IgD-negative memory B cell (primary cell): ENCODE measurements around the gene CSTF3. TPM values are rescaled to one million over a fixed set of nuclear protein-coding genes. Genes with fewer than 3 reads are reported as not detected.
A peak's percentile ranks its signal among the peaks of the same experiment; 100 is the strongest.
"Not testable (repeated sequence)": the region's sequence is repeated elsewhere in the genome, so short reads cannot be mapped to it uniquely, and the experiment has no call there.

ENCODE experiments used
- H3K27ac Mint-ChIP-seq, 3 donors: one replicate each; pipeline ENCODE4 v1.8.0; 2020 to 2022; ENCODE audit warnings: mild to moderate bottlenecking in 3 of 3, mixed read lengths in 3 of 3, moderate library complexity in 1 of 3
- H3K27me3 Mint-ChIP-seq: one replicate; pipeline ENCODE4 v1.8.0; 2021; ENCODE audit warnings: mixed read lengths
- H3K36me3 Mint-ChIP-seq: one replicate; pipeline ENCODE4 v1.8.0; 2020; ENCODE audit warnings: mild to moderate bottlenecking, mixed read lengths
- H3K4me1 Mint-ChIP-seq, 3 donors: one replicate each; pipeline ENCODE4 v1.8.0; 2020 to 2022; ENCODE audit warnings: mixed read lengths in 3 of 3, mild to moderate bottlenecking in 1 of 3
- H3K4me3 Mint-ChIP-seq, 4 donors: one replicate each; pipeline ENCODE4 v1.8.0; 2020 to 2022; ENCODE audit warnings: mild to moderate bottlenecking in 4 of 4, mixed read lengths in 4 of 4, moderate library complexity in 3 of 4
- H3K9me3 Mint-ChIP-seq, 3 donors: one replicate each; pipeline ENCODE4 v1.8.0; 2020 to 2021; ENCODE audit warnings: mixed read lengths in 3 of 3, mild to moderate bottlenecking in 1 of 3
- polyA plus RNA-seq: library from polyadenylated mRNA; unstranded; fragments of 300-500 nt; fragmentation: Illumina TruSeq; gene quantifications from one replicate; pipeline ENCODE4 v1.2.3, GENCODE V29; 2021

The CSTF3 gene
- polyA plus RNA-seq, 1 donor from 2014 or later = 10.9 TPM

DNA sequence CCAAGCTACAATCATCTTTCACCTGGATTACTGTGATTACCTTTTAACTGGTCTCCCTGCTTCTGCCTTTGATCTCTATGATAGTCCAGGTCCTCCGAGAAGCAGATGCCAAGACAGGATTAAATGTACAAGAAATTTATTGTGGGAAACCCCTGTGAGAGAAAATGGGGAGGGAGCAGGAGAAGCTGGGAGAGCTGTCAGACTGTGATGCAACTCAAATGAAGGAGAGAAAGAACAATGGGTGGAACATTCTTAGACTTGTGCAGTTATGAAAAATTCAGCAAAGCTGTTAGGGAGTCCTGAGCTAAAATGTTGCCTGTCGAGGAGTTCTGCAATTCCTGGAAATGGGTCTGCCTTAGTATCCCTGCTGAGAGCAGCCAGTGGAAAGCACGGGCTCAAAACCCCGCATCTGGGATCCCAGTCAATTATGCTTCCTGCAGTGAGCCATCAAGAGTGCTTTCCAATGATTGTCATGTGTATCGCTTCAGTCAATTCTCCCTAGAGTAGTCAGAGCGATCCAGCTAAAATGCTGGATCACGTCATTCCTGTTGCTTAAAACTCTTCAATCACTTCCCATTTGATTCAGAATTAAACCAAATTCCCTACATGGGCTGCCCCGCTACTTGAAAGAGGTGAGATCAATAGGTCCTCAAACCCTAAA, 16.5 kb upstream of the CSTF3 start:
- Mint-ChIP-seq H3K36me3 (peaks cover 9% of the 10 kb centered on the region), H3K27me3 (no peaks in the 10 kb centered on the region), H3K27ac (no peak overlapping the region), H3K4me3 (no peak overlapping the region), H3K4me1 (peaks cover 0 to 2% (median 2%) of the 10 kb centered on the region in 3 donors), H3K9me3 (peaks cover 0 to 2% (median 0%) of the 10 kb centered on the region in 3 donors)

DNA sequence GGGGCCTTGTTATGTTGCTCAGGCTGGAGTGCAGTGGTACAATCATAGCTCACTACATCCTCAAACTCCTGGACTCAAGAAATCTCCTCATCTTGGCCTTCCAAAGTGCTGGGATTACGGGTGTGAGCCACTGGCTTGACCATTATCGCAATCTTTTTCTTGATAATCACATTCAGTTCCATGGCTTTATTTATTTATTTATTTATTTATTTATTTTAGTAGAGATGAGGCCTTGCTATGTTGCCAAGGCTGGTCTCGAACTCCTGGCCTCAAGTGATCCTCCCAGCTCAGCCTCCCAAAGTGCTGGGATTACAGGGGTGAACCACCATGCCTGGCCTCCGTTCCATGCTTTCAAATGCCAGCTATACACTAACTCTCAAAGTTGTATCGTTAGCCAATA, 15.5 kb upstream of the CSTF3 start:
- not testable (repeated sequence) for H3K4me3 Mint-ChIP-seq, H3K4me1 Mint-ChIP-seq, H3K27ac Mint-ChIP-seq, H3K36me3 Mint-ChIP-seq, H3K9me3 Mint-ChIP-seq, H3K27me3 Mint-ChIP-seq

DNA sequence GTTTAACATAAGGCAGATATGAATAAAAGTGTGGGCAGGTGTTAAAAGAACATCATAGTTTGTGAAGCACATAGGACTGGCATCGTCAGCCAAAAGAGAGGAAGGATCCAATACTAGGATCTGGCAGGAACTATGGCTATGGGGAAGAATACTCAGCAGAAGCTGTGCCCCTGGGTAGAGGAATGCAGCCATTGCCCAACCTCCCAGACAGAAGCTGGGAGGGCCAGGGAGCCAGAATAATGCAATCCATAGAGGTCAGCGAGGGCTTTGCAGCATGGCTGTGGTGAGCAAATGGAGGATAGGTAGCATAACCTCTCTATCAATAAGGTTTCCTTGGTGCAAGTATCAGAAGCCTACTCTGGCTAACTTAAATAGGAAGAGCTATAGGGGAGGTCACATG, 11.7 kb upstream of the CSTF3 start:
- no peak overlapping the region for H3K27ac Mint-ChIP-seq
- no peaks in the 10 kb centered on the region for H3K9me3 Mint-ChIP-seq
- H3K4me3 Mint-ChIP-seq = no peak overlapping the region
- peaks cover 5% of the 10 kb centered on the region for H3K36me3 Mint-ChIP-seq
- H3K4me1 Mint-ChIP-seq = peaks cover 0 to 2% (median 0%) of the 10 kb centered on the region in 3 donors
- H3K27me3 Mint-ChIP-seq = no peaks in the 10 kb centered on the region

DNA sequence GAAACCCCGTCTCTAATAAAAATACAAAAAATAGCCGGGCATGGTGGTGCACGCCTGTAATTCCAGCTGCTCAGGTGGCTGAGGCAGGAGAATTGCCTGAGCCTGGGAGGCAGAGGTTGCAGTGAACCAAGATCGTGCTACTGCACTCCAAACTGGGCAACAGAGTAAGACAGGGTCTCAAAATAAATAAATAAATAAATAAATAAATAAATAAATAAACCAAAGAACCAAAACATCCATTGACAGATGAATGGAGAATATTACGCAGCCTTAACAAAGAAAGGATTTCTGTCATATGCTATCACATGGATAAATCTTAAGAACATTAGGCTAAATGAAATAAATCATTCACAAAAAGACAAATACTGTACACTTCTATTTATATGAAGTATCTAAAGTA, 11.1 kb upstream of the CSTF3 start:
- Mint-ChIP-seq H3K4me3 (no peak overlapping the region), H3K9me3 (no peaks in the 10 kb centered on the region), H3K36me3 (peaks cover 5% of the 10 kb centered on the region), H3K27ac (no peak overlapping the region), H3K27me3 (no peaks in the 10 kb centered on the region), H3K4me1 (peaks cover 0 to 2% (median 0%) of the 10 kb centered on the region in 3 donors)

DNA sequence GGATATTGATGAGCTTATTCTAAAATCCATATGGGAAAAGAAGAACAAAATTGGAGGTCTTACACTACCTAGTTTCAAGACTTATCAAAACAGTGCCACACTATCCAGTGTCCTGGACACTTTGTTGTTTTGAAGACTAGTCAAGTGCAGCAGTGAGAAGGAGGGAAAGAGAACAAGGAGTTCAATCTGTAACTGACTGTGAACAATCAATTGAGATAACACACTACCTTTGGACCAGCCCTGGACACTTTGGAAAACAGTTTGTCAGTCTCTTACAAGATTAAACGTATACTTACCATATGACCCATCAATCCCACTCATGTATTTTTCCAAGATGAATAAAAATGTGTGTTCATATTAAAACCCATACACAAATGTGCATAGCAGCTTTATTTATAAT, 10.0 kb upstream of the CSTF3 start:
- no peaks in the 10 kb centered on the region for H3K9me3 Mint-ChIP-seq
- H3K4me3 Mint-ChIP-seq = no peak overlapping the region
- peaks cover 0 to 2% (median 0%) of the 10 kb centered on the region in 3 donors for H3K4me1 Mint-ChIP-seq
- no peak overlapping the region for H3K27ac Mint-ChIP-seq
- H3K27me3 Mint-ChIP-seq = no peaks in the 10 kb centered on the region
- peaks cover 5% of the 10 kb centered on the region for H3K36me3 Mint-ChIP-seq

DNA sequence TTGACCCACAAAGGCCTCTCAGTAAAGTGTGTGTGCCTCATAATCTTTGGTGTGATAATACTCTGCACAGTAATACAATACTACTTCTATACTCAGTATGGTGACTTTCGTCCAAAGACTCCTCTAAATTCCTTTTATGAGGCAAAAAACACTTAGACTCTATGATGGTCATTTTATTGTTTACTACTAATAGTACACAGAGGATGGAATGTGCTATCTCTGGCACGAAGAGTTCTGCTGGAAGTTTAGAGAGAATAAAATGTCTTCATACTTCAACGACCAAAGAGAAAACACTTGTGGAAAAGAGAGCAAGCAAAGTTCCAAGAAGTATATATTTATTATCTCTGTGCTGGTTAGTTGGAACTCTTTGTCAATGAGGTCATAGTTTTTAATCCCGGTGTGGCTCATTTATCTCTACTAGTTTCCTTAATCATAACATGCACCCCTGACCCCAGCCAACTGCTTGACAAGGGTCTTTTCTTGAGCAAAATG, 7.5 kb upstream of the CSTF3 start:
- Mint-ChIP-seq H3K4me3 (no peak overlapping the region), H3K27me3 (no peaks in the 10 kb centered on the region)

DNA sequence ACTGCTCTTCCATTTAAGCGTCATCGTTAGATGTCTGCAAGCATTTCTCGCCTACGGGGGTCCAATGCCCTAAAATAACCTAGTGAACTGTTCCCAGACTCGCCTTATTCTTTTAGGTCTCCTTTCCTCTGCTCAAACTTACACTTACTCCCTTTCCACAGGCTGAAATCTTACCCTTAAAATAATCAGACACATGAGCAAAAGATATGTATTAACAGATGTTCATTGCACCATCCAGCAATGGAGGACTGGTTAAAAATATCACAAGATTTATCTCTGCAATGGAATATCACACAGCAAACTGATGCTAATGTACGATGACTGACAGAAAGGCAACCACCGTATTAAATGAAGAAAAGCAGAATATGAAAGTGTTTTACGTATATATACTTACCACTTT, 1.6 kb upstream of the CSTF3 start:
- Mint-ChIP-seq H3K4me3 (peak overlapping the region in 3 of 4 donors; percentile 23 to 99 (median 76)), H3K27me3 (no peaks in the 10 kb centered on the region), H3K36me3 (peaks cover 6% of the 10 kb centered on the region), H3K9me3 (no peaks in the 10 kb centered on the region), H3K4me1 (peaks cover 23 to 34% (median 29%) of the 10 kb centered on the region in 3 donors), H3K27ac (peak overlapping the region in 1 of 3 donors; percentile 34)

More for the DNA sequence above, 7.5 kb upstream of the CSTF3 start:
- Mint-ChIP-seq H3K9me3 (no peaks in the 10 kb centered on the region), H3K27ac (no peak overlapping the region), H3K36me3 (no peaks in the 10 kb centered on the region), H3K4me1 (no peaks in the 10 kb centered on the region)

DNA sequence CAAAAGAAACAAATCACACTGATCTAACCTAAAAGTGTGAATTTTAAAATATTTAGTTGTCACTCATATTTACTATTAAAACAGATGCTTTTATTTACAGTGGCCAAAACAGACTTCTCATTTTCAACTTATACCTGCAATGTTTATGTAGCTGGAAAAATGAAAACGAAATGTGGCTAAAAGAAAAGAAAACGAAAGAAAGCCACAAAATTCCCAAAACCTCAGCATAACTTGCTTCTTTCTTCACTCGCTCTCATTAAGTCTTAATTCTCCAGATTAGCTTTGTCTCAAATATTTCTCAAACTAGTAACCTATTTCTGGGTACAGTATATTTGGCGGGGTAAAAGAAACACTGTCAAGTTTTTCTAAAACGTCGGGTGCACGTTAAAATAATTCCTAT, 693 bp downstream of the CSTF3 start:
- H3K27me3 Mint-ChIP-seq = no peaks in the 10 kb centered on the region
- H3K9me3 Mint-ChIP-seq = no peaks in the 10 kb centered on the region
- H3K36me3 Mint-ChIP-seq = peaks cover 9% of the 10 kb centered on the region
- H3K4me1 Mint-ChIP-seq = peaks cover 31 to 56% (median 46%) of the 10 kb centered on the region in 3 donors
- peak overlapping the region; percentile 98 to 100 (median 99) for H3K4me3 Mint-ChIP-seq
- H3K27ac Mint-ChIP-seq = peak overlapping the region; percentile 91 to 98 (median 97)

DNA sequence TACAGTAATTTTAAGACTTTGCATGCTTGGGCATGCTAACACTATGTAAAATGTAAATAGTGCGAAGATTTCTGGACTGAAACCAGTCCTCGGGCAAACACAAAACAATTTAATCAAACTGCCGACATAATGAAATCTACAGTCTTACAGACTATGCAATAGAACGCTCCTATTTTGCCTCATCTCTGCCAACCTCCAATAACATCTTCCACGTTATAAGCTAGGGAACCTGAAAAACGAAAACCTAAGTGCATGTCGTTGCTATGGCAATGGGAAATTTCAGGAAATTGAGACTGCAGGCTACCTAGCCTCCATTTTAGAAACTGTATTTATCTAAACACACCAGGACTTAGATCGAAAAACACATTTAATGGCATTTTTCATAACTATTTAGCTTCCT, 1.1 kb downstream of the CSTF3 start:
- H3K27ac Mint-ChIP-seq = peak overlapping the region in 2 of 3 donors; percentile 91 to 98
- H3K36me3 Mint-ChIP-seq = peaks cover 9% of the 10 kb centered on the region
- H3K9me3 Mint-ChIP-seq = no peaks in the 10 kb centered on the region
- peak overlapping the region; percentile 98 to 100 (median 99) for H3K4me3 Mint-ChIP-seq
- peaks cover 34 to 58% (median 47%) of the 10 kb centered on the region in 3 donors for H3K4me1 Mint-ChIP-seq
- no peaks in the 10 kb centered on the region for H3K27me3 Mint-ChIP-seq

DNA sequence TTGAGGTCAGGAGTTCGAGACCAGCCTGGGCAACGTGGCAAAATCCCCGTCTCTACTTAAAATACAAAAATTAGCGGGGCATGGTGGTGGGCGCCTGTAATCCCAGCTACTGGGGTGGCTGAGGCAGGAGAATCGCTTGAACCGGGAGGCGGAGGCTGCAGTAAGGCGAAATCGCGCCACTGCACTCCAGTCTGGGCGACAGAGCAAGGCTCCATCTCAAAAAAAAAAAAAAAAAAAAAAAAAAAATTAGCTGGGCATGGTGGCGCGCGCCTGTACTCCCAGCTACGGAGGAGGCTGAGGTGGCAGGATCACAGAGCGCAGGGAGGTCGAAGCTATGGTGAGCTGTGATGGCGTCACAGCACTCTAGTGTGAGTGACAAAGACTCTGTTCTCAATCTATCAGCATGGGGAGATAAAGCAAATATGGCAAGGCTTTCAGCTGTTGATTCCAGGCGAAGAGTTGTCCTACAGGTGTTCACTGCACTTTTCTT, 1.9 kb downstream of the CSTF3 start:
- peaks cover 35 to 58% (median 47%) of the 10 kb centered on the region in 3 donors for H3K4me1 Mint-ChIP-seq
- peaks cover 11% of the 10 kb centered on the region for H3K36me3 Mint-ChIP-seq
- H3K27ac Mint-ChIP-seq = peak overlapping the region in 1 of 3 donors; percentile 89
- not testable (repeated sequence) for H3K27me3 Mint-ChIP-seq, H3K9me3 Mint-ChIP-seq
- H3K4me3 Mint-ChIP-seq = peak overlapping the region; percentile 98 to 100 (median 99)

DNA sequence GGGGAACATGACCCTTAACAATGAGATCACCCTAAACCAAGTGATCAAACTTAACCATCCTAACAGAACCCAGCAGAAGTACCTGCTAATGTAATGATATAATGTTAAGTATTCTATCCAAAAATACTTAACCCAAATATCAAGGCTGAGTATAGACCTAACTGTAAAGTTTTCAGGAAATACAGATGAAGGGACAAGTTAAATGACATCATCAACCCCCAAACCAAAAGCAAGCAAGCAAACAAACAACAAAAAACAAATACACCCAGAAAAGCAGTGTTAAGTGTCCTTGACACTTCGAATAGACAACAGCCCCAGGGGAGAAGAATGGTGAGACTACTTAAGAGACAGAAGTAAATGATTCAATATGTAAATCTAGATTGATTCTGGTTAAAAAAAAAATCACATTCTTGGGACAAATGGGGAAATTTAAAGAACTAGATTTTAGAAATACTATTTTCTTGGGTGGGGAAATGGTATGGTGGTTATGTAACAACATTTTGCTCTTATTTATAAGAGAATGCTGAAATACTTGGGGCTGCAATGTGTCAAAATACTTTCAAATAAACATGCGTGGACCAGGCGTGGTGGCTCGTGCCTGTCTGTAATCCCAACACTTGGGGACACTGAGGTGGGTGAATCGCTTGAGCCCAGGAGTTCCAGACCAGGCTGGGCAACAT, 2.5 kb downstream of the CSTF3 start:
- peaks cover 37 to 61% (median 50%) of the 10 kb centered on the region in 3 donors for H3K4me1 Mint-ChIP-seq
- H3K9me3 Mint-ChIP-seq = no peaks in the 10 kb centered on the region
- peak overlapping the region; percentile 51 to 98 (median 78) for H3K4me3 Mint-ChIP-seq

DNA sequence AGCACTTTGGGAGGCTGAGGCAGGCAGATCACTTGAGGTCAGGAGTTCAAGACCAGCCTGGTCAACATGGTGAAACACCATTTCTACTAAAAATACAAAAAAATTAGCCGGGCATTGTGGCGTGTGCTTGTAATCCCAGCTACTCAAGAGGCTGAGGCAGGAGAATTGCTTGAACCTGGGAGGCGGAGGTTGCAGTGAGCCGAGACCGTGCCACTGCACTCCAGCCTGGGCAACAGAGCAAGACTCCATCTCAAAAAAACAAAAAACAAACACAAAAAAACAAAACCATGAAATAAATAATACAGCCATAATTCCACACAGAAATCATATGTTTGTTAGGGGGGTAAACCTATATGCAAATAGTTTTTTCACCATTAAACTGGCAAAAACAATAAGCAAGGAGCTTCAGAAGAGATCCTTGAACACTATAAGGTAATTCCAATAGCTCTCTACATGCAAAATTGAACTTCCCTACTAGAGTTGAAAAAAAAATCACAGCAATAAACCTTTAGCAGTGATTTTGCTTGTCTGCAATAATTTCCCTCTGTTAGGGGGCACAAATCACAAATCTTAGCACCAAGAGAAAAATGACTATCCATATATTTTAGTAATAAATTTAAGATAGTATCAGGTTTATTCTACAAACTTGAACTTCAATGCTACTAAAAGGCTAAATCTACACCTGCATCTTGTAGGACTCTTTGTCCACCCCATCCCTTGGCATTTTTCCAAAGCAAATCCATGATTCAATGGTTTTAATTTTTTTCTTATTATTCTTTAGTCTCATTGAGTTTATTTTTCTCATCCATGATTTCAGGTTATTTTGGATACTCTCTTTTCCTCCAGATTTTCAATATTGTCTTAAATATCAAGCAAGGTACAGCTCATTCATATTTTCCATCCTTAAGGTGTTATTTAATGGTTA, 3.9 kb downstream of the CSTF3 start:
- H3K27ac Mint-ChIP-seq = no peak overlapping the region
- H3K9me3 Mint-ChIP-seq = no peaks in the 10 kb centered on the region
- H3K36me3 Mint-ChIP-seq = peaks cover 14% of the 10 kb centered on the region
- H3K27me3 Mint-ChIP-seq = no peaks in the 10 kb centered on the region
- H3K4me1 Mint-ChIP-seq = peaks cover 36 to 58% (median 53%) of the 10 kb centered on the region in 3 donors
- H3K4me3 Mint-ChIP-seq = peak overlapping the region in 2 of 4 donors; percentile 55 to 98

More for the DNA sequence above, 2.5 kb downstream of the CSTF3 start:
- Mint-ChIP-seq H3K36me3 (peaks cover 11% of the 10 kb centered on the region), H3K27ac (peak overlapping the region in 2 of 3 donors; percentile 16 to 89), H3K27me3 (no peaks in the 10 kb centered on the region)

DNA sequence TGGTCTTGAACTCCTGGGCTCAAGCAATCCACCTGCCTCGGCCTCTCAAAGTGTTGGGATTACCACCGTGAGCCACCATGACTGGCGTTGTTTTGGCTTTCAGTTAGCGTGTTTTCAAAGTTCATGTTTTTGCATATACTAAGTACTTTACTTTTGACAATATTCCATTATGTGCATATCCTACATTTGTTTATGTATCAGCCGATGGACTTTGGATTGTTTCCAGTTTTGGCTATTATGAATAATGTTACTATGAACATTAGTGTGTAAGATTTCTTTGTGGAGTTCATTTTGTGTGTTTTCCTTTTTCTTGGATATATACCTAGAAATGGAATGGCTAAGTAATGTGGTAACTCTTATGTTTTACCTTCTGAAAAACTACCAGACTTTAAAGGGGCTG, 9.9 kb downstream of the CSTF3 start:
- Mint-ChIP-seq H3K9me3 (no peaks in the 10 kb centered on the region), H3K36me3 (peaks cover 11% of the 10 kb centered on the region), H3K4me3 (no peak overlapping the region), H3K27me3 (no peaks in the 10 kb centered on the region), H3K27ac (no peak overlapping the region), H3K4me1 (peaks cover 17 to 25% (median 24%) of the 10 kb centered on the region in 3 donors)

DNA sequence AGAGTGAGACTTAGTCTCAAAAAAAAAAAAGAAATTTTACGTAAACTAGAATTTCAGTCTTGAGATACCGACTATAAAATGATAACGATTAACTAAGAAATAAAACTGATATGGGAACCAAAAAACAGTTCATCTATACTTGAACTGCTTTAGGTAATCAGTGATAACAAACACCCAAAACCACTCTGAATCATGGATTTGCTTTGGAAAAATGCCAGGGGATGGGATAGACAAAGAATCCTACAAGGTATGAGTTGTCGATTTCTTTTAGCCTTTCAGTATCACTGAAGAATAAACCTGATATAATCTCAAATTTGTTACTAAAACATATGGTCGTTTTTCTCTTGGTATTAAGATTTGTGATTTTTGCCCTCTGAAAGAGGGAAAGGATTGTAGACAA, 13.7 kb downstream of the CSTF3 start:
- Mint-ChIP-seq H3K27me3 (no peaks in the 10 kb centered on the region), H3K27ac (no peak overlapping the region), H3K4me1 (peaks cover 10 to 11% (median 11%) of the 10 kb centered on the region in 3 donors), H3K4me3 (no peak overlapping the region), H3K9me3 (no peaks in the 10 kb centered on the region), H3K36me3 (peaks cover 12% of the 10 kb centered on the region)
